ENCODE measurements around the gene ATG7.
"Not testable (repeated sequence)": the region's sequence is repeated elsewhere in the genome, so short reads cannot be mapped to it uniquely, and the experiment has no call there.

The ATG7 gene

DNA sequence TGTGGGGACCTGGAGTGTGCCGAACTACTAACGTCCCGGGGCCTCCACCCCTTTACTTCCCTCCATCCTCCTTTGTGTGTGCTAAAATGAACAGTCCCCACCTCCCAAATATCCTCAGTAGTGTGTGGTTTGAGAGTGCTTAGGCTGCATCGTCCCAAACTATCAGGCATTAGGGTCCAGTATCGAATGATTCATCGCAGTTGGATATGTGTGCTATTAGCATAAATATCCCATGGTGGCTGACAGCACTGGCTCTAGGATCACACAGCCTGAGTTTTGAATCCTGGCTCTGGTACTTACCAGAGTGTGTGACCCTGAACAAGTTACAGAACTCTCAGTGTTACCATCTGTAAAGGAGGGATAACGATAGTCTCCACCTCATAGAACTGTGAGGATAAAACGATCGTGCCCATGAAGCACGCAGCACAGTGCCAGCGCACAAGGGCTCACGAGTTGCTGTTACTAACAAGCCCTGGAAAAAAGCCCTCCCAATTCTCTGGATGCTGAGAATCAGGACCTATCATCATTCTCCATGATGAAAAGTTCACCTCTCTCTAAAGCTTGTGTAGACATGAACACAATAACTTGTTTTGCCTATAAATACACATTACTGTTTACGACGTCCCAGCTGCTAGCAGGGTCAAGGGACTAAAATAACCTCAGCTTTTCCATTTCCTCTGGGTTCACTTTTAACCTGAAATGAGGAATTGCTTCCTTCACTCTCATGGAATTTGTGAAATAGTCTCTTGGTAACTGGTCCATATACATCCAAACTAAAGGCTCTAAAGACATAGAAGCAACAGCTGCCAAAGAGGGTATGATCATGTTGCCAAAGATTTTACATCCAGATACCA, 320.5 kb downstream of the ATG7 start:
- no peak for DNase-seq (ENCODE audit: low read depth)

GRCh38 chr3:11593318-11594034, 321.3 kb downstream of the ATG7 start:
- no peak for DNase-seq (ENCODE audit: low read depth)

GRCh38 chr3:11595024-11595423, 322.8 kb downstream of the ATG7 start:
- not testable (repeated sequence) for DNase-seq (ENCODE audit: low read depth)

DNA sequence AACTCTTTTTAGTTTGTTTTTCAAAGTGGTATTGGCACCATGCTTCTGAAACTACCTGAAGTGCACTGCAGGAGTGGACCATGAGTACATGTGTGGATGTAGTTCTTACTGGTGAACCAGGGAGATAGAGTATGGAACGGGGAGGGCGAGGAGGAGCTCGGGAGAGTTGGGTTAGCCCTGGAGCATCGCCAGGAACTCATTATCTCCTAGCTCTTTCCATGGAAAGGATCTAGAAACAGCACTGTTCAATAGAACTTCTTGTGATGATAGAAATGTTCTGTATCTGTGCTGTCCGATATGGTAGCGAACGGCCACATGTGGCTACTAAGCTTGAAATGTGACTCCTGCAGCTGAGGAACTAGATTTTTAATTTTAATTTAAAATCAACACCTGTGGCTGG, 324.2 kb downstream of the ATG7 start:
- DNase-seq (ENCODE audit: low read depth) = no peak

DNA sequence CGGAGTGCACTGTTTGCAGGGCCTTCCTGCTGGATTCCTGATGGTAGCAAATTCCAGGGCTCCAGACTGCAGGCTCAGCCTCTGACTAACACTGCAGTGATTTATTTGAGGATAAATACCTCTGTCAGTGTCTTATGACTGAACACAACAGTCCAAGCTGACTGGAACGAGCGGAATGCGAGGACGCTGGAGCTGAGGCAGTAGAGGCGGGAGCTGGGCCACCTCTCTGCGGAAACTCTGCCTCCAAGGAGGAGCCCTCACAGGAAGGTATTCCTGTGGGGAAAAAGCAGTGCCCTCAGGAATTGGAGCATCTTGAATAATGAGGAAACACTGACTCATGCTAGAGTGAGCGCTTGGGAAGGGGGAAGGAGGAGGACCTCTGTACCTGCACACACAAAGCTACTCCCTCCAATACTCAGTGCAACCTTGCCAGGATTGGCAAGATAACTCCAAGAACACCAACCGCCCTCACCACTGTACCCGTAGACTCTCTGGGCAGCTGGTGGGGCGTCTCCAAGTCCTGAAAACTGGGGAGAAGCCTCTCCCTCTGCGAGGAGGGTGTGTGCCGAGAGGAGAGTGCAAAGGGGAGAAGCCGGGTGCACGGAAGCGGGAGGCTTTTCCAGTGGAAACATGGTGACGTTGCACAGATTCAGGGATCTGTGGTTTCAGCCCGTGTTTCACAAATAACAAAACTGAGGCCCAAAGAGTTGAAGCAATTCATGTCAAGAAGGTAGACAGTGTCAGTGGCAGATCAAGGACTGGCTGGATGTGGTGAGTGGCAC, 328.5 kb downstream of the ATG7 start:
- no peak for DNase-seq (ENCODE audit: low read depth)

GRCh38 chr3:11601446-11602238, 329.4 kb downstream of the ATG7 start:
- no peak for DNase-seq (ENCODE audit: low read depth)

DNA sequence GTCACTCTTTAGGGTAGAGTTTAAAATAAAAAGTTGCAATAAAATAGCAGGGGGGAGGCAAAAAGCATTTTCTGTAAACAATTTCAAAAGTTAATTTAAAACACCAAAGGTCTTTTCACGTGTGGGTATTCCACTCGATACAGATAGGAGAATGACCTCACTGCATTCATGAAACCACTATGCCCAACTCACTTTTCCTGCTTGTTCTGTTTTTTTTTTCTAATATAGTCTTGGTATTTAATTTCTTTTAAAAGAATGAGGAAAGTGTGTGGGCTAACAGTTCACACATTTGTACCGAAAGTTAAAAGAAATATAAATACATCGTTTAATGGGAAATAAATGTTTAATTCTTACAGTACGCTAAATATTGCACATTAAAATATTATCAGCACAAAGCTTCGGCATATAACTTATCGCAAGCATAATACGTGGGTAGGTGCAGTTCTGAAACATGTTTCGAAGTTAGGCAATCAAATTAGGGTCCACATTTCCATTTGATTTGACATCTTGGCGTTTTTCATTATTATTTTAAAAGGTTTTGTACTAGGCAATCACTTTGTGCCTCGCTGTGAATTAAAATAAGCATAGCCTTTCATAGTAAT, 330.1 kb downstream of the ATG7 start:
- no peak for DNase-seq (ENCODE audit: low read depth)

DNA sequence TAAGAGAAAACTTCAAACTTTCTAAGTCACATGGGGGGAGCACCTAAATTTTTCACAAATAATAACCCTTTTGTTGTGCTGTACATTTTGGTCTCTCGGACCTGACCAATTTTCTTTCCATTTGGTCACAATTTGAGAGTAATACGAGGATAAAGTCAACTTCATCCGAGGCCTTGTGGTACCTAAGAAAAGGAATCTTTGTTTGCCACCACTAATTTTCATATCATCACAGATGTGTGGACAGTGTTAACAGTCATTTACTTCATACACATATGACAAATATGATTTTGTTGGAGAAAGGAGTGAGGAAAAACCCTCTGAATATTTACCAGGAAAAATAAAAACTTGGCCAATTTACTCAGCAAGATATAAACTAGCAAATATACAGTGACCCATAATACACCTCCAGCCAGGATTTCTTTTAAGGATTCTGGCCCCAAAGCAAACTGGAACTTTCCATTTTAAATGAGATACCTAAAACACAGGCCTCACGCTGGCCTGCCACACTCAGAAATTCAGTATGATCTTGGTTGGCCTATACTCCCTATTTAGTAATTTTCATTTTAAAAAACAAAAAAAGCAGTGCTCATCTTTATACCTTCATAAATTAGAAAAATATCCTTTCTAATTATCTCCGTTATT, 330.8 kb downstream of the ATG7 start:
- DNase-seq (ENCODE audit: low read depth) = no peak

GRCh38 chr3:11603628-11604027, 331.4 kb downstream of the ATG7 start:
- no peak for DNase-seq (ENCODE audit: low read depth)

GRCh38 chr3:11604139-11604892, 332.1 kb downstream of the ATG7 start:
- no peak for DNase-seq (ENCODE audit: low read depth)

DNA sequence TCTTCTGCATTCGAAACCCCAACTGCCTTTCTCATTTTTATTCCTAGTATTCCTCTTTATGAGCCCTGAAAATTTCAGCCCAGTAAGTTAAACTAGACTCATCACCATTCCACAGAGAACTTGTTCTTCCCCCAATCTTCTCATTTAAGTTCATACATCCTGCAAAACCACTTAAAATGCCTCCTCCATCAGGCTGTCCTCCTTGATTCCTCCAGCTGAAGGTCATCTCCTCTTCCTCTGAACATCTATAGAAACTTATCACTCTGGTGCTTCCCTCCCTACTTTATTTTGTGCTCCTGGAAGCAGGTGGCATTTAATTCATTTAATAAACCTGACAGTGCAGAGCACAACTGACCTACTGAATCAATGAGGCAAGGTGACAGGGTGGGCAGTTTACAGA, 333.2 kb downstream of the ATG7 start:
- DNase-seq (ENCODE audit: low read depth) = no peak

- DNase-seq (ENCODE audit: low read depth) = no peak
These were observed 334.0 kb downstream of the ATG7 start for GRCh38 chr3:11606090-11606784.

DNA sequence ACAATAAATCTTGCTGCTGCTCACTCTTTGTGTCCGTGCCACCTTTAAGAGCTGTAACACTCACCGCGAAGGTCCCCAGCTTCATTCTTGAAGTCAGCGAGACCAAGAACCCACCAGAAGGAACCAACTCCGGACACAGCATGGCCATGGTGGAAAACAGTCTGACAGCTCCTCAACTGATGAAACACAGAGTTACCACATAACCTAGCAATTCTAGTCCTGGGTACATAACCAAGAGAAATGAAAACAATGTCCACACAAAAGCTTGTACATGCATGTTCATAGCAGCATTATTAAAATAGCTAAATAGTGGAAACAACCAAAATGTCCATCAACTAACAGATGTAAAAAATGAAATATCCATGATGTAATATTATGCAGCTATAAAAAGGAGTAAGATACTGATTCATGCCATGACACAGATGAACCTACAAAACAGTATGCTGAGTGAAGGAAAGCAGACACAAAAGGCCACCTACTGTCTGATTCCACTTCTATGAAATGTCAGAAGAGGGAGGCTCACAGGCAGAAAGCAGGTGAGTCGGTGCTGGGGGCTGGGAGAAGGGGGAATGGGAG, 334.8 kb downstream of the ATG7 start:
- DNase-seq (ENCODE audit: low read depth) = no peak

Data from stimulated activated CD8-positive, alpha-beta memory T cell treated with anti-CD3 and anti-CD28 coated beads, Interleukin-12 subunit alpha, Interleukin-12 subunit beta, amount 100 ng/mL, for 1 hour (primary cell).